GM18511 (cell line): ENCODE data around the gene PSAP.

Source experiments
- ATAC-seq: cut with Tn5 transposase; IDR thresholded peaks from one replicate; pipeline ENCODE4 v1.9.1; 2021; ENCODE audit warnings: mild to moderate bottlenecking, moderate library complexity; ENCODE audit not compliant: unreplicated experiment

The PSAP gene

GRCh38 chr10:71829896-71830295, 21.2 kb downstream of the PSAP start:
- no peak for ATAC-seq

- ATAC-seq, result no peak
Measured at GRCh38 chr10:71829171-71829570, 21.9 kb downstream of the PSAP start.

- no peak for ATAC-seq
Measured at GRCh38 chr10:71828702-71829101, 22.3 kb downstream of the PSAP start.

GRCh38 chr10:71827852-71828251, 23.2 kb downstream of the PSAP start:
- no peak for ATAC-seq

- ATAC-seq, result no peak
Measured at GRCh38 chr10:71825217-71825616, 25.8 kb downstream of the PSAP start.

GRCh38 chr10:71824333-71824732, 26.7 kb downstream of the PSAP start:
- ATAC-seq, result no peak

- no peak for ATAC-seq
Measured at GRCh38 chr10:71823356-71823755, 27.7 kb downstream of the PSAP start.

GRCh38 chr10:71821909-71822763, 28.9 kb downstream of the PSAP start:
- ATAC-seq, result no peak

GRCh38 chr10:71820966-71821365, 30.1 kb downstream of the PSAP start:
- no peak for ATAC-seq

GRCh38 chr10:71819985-71820384, 31.1 kb downstream of the PSAP start:
- ATAC-seq, result no peak

- ATAC-seq, result no peak
Measured at GRCh38 chr10:71819441-71819861, 31.6 kb downstream of the PSAP start.

GRCh38 chr10:71818674-71819260, 32.3 kb downstream of the PSAP start:
- no peak for ATAC-seq

GRCh38 chr10:71817831-71818655, 33.0 kb downstream of the PSAP start:
- ATAC-seq, result no peak

GRCh38 chr10:71816936-71817618, 34.0 kb downstream of the PSAP start:
- no peak for ATAC-seq

- no peak for ATAC-seq
Measured at GRCh38 chr10:71816421-71816851, 34.6 kb downstream of the PSAP start.

- ATAC-seq, result no peak
Measured at GRCh38 chr10:71815515-71816130, 35.4 kb downstream of the PSAP start.

GRCh38 chr10:71814922-71815411, 36.1 kb downstream of the PSAP start:
- no peak for ATAC-seq

GRCh38 chr10:71812913-71813590, 38.0 kb downstream of the PSAP start:
- no peak for ATAC-seq

GRCh38 chr10:71812016-71812912, 38.8 kb downstream of the PSAP start:
- no peak for ATAC-seq
